ENCODE measurements around the gene ENO4.

The ENO4 gene

DNA sequence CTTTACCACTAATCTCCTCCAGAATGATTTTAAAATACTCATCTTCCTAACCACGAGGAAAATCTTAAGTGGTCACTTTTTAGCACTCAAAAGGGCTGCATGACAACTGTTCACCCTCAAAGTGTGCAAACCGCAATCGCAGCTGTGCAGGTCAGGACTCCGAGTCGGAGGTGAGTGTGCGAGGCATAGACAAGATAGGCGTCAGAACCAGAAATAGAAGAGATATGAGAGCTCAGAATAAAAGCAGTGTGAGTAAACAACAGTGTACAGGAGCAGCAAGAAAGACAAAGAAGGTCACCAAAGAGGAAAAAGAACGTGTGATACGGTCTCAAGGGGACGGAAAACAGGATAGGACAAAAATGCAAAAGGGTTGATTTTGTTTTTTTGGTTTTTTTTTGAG lies 17.5 kb upstream of the ENO4 start:
- no peak for DNase-seq (ENCODE audit: low read depth)

DNA sequence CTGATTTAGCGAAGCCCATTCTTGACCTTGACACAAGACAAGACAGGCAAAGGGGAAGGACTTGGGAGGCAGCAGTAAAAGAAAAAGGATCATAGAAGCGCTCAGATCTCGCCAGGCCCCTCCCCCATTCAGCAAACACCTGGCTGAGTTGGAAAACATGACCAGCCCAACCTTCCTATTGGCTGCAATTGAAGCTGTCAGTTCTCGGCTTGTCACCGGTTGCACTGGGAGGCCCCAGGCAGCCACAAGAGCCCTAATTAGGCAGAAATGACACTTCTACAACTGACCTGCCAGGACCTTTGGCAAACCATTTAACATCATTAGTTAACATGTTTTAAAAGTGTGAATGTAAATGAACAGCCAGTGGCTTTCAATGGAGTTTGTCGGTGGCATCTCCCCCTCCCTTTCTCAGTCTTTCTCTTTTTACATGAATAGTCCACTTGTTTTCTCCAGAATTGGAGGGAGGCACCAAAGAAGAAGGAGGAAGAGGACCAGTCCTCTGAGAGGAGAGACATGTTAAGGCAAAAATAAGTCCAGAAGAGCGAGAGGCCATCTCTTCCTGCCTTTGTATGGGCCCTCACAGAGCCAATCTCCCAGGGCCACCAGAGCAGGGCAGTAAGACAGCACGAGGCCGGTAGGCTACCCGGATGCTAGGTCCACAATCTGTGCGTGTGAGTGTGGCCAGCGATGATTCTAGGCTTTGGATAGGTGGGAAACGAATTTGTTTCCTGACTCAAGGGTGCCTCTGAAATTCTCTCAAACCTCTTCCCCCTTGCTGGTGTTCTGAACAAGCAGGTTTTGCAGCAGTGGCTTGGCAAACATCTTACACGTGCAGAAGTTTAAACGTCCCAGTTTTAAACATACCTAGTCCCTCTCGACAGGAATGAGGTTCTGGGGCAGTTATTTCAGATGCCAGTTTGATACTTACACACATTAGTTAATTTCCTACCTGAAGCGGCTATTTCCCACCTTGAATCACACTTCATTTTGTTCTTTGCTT lies 15.0 kb upstream of the ENO4 start:
- DNase-seq (ENCODE audit: low read depth): no peak

DNA sequence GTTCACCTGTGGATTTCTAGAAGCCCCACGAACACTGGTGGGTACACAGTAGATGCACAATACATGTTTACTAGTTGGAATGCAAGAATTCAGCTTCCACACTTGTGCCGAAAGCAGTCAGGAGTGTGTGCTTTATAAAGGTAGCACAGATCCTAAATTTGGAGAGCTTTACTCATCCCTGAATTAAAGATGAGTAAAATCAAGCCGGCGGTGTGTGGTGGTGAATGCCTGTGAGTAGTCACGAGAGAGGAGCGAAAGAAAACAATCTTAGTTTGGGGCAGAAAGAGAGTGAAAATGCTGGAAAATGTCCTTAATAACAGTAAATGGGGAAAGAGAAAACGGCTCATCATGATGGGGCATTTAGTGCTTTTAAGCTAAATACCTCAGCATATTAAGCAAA lies 13.6 kb upstream of the ENO4 start:
- no peak for DNase-seq (ENCODE audit: low read depth)

GRCh38 chr10:116836083-116836482 lies 13.2 kb upstream of the ENO4 start:
- no peak for DNase-seq (ENCODE audit: low read depth)

- DNase-seq (ENCODE audit: low read depth): no peak
These were observed 12.3 kb upstream of the ENO4 start for GRCh38 chr10:116836902-116837523.

- no peak for DNase-seq (ENCODE audit: low read depth)
These were observed 11.1 kb upstream of the ENO4 start for GRCh38 chr10:116838143-116838725.

DNA sequence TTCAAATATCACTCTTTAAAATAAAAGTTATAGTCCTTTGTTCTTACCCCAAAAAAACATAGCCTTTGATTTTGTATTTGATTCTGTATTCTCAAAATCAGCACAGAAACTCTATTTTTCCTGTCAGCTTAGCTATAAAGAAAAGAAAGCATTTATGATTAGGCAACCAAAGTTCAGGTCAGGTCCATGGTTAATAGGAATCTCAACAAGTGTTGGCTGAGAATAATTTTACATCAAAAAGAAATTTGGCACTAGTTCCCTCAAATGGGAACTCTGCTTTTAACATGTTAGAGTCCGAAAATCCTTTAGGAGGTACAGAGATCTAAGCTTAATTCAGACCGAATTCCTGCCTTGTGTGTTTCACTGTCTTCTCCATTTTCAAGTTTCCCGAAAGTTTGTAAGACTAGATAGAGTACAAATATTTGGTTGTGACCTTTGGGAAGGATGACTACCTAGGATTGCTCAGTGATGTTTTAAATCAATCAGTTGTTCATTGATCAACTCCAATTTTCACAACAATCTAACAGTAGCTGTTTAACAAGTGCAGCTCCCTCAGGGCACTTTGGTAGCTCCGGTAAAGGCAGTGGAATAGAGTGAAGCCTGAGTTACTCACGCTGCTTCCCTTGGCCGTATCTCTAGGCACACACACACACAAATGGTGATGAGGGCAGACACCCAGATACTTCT lies 8.8 kb upstream of the ENO4 start:
- DNase-seq (ENCODE audit: low read depth): no peak

DNA sequence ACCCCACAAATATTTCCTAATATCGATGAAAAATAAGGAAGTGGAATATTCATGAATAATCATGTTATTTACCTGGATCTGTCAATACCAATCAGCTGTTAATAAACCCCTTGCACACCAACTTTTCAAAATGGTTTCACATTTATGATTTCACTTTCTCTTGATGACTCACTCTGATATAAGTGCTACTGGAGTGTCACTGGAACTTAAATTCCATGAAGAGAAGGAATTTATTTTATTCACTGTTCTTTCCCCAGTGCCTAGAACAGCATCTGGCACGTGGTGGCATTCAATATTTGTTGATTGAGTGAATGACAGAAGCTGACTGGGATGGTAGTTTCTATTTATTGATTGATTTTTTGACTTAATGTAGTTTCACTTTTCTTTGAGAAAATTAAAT lies 3.5 kb upstream of the ENO4 start:
- no peak for DNase-seq (ENCODE audit: low read depth)

DNA sequence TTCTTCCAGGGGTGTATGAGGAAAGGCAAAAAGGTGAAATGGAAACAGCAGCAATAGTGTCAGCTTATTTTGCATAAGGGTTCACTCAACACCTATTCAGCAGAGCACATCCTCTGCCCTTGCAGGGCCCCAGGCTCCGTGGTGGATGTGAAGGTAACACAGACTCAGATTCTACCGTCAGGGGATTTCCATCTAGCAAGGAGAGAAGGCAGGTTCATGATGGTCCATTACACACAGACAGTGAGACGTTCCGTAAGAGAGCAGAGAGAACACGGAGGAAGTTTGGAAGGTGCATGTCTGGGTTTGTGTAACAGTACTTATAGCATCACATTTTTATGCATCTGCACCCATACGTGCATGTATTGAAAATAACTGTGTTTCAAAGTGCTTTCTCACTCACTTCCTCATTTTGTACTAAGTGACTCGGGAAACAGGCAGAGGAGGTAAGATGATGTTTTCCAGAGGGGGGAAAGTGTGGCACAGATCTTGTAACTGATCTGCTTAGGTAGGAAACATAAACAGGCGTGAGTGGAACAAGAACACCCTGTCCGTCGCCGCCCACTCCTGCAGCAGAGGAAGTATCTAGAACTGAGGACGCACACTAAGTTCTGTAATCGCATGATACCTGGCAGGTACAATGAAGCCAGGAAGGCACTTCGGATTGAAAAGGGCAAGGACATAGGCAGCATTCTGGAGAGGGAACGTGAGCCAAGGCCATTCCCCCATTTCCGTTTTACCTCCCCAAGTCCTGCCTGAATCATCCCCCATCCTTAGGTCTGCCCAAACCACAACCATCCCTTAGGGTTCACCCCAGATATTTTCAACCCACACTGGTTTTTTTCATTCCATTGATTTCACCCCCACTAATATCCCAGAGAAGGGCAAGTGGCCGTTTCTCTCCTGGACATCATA lies 1.0 kb upstream of the ENO4 start:
- no peak for DNase-seq (ENCODE audit: low read depth)

- no peak for DNase-seq (ENCODE audit: low read depth)
These were observed 403 bp upstream of the ENO4 start for GRCh38 chr10:116848944-116849247.

DNA sequence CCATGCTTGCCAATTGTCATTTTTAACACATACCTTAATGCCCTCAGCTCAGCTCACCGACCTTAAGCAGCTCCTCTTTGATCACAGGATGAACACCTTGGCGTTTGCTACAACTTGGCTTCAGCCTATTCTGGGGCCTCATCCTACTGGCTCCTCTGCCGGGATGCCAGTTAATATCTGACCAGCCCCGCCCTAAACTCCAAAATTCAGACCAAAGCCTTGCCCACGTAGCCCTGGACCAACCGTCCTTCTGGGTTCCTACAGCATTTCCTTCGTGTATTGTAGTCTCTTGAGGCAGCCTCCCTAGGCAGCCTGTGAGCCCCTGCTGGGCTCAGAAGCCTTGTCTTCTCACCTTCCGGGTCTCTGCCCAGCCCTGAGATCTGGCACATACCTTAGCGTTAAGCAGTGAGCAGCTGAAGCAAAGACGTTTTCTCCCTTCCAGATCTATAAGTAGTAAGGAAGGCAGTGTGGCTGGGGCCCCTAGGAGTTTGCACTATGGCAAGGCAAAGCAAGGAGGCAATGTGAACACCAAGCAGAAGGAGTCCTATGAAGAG lies 836 bp downstream of the ENO4 start:
- DNase-seq (ENCODE audit: low read depth): no peak

DNA sequence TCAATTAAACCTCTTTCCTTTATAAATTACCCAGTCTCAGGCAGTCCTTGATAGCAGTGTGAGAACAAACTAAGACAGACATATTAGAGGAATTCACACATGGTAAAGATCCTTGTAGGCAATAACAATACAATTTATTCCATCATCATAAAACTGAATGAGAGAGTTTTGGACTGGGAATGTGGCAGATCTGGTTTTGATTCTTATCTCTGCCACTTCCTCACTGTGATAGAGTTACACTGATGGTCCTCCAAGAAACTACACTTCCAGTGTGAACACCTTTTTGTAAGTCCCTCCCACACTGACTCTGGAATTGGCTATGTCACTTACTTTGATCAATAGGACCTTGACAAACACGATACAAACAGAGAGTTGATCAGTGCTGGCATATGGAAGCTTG lies 2.9 kb downstream of the ENO4 start:
- no peak for DNase-seq (ENCODE audit: low read depth)

DNA sequence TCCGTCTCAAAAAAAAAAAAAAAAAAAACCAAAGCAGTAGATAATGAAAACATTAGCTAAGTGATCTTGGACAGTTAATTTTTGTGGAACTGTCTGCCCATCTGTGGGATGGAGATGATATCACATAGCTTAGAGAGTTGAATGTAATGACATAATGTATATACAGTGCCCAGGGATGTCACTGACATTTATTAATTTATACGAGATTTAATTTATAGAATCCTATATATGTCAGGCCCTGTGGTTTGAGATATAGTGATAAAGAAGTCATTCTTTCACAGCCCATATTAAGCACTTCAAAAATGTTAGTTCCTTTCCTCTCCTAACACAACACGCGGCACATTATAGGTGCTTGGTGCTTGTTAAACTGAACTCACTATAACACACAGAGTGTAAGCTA lies 4.0 kb downstream of the ENO4 start:
- no peak for DNase-seq (ENCODE audit: low read depth)

GRCh38 chr10:116853701-116854100 lies 4.4 kb downstream of the ENO4 start:
- DNase-seq (ENCODE audit: low read depth): no peak

DNA sequence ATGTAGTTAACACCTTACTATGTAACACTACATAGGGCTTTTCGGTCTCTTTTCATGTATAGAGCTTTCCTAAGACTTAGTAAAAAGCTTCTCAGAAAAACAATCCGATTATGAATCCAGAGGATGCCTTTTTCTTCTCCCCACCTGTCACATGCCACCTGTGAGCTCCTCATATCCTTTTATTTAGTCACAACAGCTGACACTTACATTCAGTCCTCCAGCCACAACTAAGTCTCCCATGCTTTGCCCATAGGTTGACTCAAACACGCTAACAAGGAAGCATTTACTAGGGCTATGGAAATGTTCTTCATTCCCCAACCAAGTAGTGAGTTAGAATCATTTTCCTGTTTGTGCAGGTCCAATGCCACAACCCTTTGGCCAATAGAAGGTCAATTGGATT lies 7.9 kb downstream of the ENO4 start:
- no peak for DNase-seq (ENCODE audit: low read depth)

GRCh38 chr10:116861796-116862195 lies 12.5 kb downstream of the ENO4 start:
- DNase-seq (ENCODE audit: low read depth): no peak

- DNase-seq (ENCODE audit: low read depth): no peak
These were observed 15.1 kb downstream of the ENO4 start for GRCh38 chr10:116864436-116864835.

DNA sequence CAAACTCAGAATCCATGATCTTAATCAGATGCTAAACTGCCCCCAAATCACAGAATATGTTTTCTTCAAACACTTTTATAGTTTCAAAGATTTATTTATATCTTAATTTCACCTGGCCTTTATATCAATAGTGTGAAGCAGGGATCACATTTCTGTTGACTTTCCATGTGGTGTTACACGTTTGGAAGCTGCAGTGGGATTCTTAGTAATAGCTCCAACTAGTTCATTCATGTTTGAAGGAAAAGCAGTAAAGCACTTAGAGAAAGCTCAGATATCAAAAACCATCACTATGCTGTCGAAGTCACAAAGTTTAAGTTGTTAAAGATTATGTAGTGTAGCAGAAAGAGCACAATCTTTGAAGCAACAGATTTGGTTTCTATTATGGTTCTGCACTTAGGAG lies 16.8 kb downstream of the ENO4 start:
- no peak for DNase-seq (ENCODE audit: low read depth)

- no peak for DNase-seq (ENCODE audit: low read depth)
These were observed 17.8 kb downstream of the ENO4 start for GRCh38 chr10:116866987-116867595.

- DNase-seq (ENCODE audit: low read depth): no peak
These were observed 18.9 kb downstream of the ENO4 start for GRCh38 chr10:116868198-116868676.

GRCh38 chr10:116868722-116869121 lies 19.4 kb downstream of the ENO4 start:
- no peak for DNase-seq (ENCODE audit: low read depth)

Data from stimulated activated CD8-positive, alpha-beta memory T cell treated with anti-CD3 and anti-CD28 coated beads, Interleukin-12 subunit alpha, Interleukin-12 subunit beta, amount 100 ng/mL, for 1 hour (primary cell).